ENCODE data around the gene SETD1A.

SETD1A gene

DNA sequence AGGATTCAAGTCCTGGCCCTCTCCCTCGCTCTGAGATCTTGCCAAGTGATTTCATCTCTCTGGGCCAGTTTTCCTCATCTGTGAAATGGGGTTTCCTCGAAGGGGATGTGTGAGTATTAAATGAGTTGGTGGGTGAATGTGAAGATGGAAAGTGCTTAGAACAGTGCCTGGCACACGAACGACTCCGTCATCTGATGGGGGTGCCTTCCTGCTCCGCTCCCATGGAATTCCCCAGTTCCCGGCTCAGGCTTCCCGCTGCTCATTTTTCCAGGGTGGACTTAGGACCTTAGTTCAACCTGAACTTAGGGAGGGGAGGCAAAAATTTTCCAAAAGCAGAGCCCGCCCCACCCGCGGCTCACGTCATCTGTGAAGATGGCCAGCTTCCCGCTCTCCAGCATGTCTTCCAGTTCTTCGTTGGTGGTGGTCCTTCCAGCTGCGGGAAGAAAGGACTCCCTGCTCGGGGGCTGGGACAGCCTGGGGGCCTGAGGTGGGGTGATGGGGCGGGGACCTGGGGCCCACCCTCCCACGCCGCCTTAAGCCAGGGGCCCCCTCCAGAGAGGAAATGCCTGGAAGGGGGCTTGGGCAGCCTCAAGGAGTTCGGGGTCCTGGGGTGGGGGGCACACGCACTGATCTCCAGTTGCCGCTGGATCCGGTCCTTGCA is 38.9 kb downstream of the SETD1A start:
- DNase-seq (ENCODE audit: insufficient read length, low spot score) (no peak), FAIRE-seq (no peak)
- TF ChIP-seq, protein P1, sequence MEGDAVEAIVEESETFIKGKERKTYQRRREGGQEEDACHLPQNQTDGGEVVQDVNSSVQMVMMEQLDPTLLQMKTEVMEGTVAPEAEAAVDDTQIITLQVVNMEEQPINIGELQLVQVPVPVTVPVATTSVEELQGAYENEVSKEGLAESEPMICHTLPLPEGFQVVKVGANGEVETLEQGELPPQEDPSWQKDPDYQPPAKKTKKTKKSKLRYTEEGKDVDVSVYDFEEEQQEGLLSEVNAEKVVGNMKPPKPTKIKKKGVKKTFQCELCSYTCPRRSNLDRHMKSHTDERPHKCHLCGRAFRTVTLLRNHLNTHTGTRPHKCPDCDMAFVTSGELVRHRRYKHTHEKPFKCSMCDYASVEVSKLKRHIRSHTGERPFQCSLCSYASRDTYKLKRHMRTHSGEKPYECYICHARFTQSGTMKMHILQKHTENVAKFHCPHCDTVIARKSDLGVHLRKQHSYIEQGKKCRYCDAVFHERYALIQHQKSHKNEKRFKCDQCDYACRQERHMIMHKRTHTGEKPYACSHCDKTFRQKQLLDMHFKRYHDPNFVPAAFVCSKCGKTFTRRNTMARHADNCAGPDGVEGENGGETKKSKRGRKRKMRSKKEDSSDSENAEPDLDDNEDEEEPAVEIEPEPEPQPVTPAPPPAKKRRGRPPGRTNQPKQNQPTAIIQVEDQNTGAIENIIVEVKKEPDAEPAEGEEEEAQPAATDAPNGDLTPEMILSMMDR (IDR thresholded peaks at IDR 0.05; ENCODE audit: insufficient read depth, missing control alignments) = no peak

DNA sequence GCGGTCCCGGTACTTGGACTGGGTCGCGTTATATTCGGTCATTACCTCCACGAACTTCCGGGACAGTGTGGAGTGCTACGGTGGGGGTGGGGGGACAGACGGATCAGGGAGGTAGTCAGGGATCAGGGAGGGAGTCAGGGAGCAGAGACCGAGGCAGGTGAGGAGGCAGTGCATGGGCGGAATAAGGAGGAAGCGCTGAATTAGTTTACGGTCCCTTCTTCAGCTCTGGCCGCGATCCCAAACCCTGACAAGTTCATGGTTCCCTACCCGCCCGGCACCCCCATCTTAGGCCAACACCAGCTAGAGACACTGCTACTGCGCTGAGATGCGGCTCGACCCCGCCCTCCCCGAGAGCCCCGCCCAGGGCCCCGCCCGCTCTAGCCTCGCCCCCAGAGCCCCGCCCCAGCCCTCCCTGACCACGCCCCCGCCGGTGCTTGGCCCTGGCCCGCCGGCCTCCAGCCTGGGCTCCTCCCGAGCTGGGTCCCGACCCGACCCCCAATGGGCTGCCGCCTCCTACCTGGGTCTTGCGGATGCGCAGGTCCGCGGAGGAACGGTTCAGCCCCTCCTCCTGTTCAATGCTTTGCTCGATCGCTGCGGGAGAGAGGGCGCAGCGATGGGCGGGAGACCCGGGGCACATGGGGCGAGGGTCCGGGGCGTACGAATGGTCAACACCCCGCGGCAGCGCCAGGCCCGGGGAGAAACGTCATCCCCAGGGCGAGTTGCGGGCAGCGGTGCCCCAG is 39.6 kb downstream of the SETD1A start:
- peak; percentile 57 for DNase-seq (ENCODE audit: insufficient read length, low spot score)
- no peak for FAIRE-seq
- TF ChIP-seq, protein P1 (IDR thresholded peaks at IDR 0.05; ENCODE audit: insufficient read depth, missing control alignments) = no peak

DNA sequence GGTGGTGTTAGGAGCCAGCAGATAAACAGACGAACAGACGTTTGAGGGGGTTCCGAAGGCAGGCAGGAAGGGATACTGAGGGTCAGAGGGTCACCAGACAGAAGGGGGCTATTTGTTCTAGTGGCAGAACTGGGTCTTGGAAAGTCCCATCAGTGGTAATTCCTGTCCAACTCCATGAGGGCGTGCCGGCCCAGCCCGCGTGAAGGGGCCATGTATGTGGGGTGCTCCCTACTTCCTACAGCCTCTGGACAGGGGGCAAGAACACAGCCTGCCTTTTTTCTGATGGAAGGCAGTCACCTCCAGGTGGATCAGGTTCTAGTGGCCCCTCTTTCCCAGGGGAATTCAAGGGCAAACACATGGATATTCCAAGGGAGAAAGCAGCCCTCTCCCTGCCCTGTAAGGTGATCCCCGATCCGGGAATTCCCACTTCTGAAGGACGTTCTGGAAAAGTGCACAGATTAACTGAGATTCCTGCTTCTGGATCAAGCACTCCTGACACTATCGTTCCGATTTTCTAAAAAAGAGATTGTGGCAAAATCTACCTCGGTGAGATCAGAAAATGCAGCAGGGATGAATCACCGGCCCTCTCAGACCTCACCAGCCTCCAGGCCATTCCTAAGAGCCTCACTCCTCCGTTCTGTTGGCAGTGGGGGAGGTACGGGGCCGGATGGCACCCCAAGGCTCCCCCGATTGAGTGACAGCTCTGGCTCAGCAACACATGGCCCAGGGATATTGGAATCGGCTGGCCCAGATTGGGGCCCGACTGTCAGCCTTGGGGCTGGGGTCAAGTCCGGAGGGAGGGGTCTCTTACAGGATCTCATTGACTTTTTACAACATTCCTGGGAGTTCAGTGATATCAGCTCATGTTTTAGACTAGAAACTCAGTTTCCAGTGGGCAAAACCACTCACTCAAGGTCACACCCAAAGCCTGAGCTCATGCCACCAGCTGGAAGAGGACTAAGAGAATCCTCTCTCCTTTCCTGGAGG is 40.5 kb downstream of the SETD1A start:
- no peak for FAIRE-seq
- TF ChIP-seq, protein P1 (IDR thresholded peaks at IDR 0.05; ENCODE audit: insufficient read depth, missing control alignments) = no peak
- no peak for DNase-seq (ENCODE audit: insufficient read length, low spot score)

DNA sequence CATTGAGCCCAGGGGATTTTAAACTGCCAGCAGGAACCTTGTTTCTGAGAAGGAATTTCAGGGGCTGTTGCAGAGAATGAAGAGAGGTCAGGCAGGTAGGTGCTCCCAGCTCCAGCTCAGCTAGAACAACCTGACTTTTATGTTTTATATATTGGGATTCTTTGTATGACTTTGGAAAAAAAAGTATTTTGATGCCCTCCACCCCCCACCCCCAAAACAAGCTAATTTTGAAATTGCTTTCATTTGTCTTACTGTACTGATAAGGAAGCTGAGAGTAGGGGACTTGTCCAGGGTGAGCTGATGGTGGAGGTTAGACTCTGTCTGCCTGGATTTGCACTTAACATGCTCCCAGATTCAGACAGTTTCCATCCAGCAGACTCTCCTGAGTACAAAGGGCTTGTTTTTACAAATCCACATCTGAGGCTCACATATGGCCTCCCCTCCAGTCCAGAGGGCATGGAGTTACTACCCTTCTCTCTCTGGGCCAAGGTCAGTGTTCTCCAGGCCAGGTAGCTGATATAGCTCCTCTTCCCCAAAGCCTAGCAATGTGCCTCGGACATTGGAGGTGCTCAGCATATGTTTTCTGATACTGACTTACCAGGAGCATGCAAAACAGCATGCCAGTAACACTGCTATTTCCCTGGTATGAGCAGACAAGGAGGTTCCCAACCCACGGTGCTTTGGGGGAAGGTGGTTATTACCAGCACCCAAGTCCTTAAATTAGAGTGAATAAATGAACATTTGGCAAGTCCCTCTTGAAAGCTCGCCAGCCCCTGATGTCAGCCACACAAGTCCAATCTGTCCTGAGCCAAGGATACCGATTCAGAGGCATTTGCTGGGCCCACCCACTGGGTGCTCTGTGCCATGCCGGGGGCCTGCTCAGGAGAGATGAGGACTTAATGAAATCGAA is 41.6 kb downstream of the SETD1A start:
- TF ChIP-seq, protein P1 (IDR thresholded peaks at IDR 0.05; ENCODE audit: insufficient read depth, missing control alignments) = no peak
- DNase-seq (ENCODE audit: insufficient read length, low spot score) (no peak), FAIRE-seq (no peak)

DNA sequence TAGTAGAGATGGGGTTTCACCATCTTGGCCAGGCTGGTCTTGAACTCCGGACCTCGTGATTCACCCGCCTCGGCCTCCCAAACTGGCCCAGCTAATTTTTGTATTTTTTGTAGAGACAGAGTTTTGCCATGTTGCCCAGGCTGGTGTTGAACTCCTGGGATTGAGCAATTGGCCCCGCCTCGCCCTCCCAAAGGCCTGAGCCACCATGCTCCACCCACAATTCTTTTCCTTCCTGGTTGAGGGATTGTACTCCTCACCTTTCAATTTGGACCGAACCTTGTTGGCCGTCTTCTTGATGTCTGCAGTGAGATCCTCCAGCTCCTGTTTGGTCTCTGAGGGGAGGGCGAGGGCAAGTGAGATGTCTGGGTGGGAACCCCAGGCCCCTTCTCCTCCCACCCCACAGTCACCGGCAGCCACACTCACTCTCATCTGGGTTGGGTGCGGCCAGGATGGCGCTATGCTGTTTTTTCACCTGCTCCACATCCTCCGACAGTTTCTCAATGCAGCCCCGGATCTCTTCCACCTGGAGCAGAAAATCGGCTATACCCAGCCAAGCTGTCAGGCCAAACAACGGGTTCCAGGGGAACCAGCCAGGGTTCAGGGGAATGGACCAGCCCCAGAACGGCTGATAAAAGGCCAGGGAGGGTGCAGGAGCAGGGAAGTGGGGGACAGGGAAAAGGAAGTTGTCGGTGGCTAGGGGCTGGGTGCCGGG is 43.3 kb downstream of the SETD1A start:
- DNase-seq (ENCODE audit: insufficient read length, low spot score) (no peak), FAIRE-seq (no peak)
- TF ChIP-seq, protein P1 (IDR thresholded peaks at IDR 0.05; ENCODE audit: insufficient read depth, missing control alignments) = no peak
